Upper lobe of left lung (tissue), 4 donors: Measurements from ENCODE around the gene APBB2.

ENCODE experiments used
- EP300 ChIP-seq, 4 donors: sonication (generic); formaldehyde crosslinking; IDR thresholded peaks; one replicate each; pipeline ENCODE4 v1.5.1; 2017; ENCODE audit warnings: antibody characterized with exemption in 4 of 4, control low read depth in 2 of 4
- POLR2A ChIP-seq, 4 donors: fragments of 450-650 bp; IDR thresholded peaks; one replicate each; pipeline ENCODE4 v1.5.1; 2016 to 2017; ENCODE audit warnings: antibody characterized with exemption in 4 of 4, mild to moderate bottlenecking in 2 of 4
- TF ChIP-seq, protein P1 (sequence below), 6 experiments: fragments of 450-650 bp in 4 of 6; fragments of 200-600 bp in 2 of 6; sonication (generic) in 2 of 6; IDR thresholded peaks; one replicate each; pipeline ENCODE4 v1.5.1; 2016 to 2019; ENCODE audit warnings: antibody characterized with exemption in 6 of 6

DNA sequence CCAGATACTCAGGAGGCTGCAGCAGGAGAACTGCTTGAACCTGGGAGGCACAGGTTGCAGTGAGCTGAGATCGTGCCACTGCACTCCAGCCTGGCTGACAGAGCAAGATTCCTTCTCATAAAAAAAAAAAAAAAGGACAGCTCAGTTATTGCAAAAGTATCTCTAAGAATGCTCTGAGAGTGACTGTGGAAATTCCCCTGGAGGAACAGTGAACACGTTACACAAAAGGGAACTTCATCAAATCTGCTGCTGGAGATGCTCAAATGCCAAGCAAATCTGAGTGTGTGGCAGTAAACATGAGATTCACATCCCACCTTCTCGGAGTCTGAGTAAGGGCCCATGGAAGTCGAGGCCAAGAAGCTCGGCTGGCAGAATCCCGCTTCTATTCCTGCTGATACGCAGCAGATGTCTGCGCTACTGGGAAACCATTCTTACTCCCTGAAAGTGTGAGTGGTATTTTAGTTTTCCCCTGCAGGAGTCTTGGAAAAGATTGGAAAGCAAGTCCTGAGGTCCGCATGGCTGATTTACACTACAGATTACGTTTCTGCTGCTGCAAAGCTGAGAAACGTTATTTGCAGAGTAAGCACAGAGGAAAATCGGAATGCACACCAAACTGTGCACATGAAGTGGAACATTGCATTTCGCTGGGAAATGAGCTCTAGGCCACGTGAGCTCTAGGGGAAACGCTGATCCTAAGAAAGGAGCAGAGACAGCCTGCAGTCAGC is 301.7 kb downstream of the APBB2 start:
- TF ChIP-seq, protein P1, sequence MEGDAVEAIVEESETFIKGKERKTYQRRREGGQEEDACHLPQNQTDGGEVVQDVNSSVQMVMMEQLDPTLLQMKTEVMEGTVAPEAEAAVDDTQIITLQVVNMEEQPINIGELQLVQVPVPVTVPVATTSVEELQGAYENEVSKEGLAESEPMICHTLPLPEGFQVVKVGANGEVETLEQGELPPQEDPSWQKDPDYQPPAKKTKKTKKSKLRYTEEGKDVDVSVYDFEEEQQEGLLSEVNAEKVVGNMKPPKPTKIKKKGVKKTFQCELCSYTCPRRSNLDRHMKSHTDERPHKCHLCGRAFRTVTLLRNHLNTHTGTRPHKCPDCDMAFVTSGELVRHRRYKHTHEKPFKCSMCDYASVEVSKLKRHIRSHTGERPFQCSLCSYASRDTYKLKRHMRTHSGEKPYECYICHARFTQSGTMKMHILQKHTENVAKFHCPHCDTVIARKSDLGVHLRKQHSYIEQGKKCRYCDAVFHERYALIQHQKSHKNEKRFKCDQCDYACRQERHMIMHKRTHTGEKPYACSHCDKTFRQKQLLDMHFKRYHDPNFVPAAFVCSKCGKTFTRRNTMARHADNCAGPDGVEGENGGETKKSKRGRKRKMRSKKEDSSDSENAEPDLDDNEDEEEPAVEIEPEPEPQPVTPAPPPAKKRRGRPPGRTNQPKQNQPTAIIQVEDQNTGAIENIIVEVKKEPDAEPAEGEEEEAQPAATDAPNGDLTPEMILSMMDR (IDR thresholded peaks at IDR 0.05), result no peak
- TF ChIP-seq EP300 (IDR thresholded peaks at IDR 0.05), result no peak
- TF ChIP-seq POLR2A (IDR thresholded peaks at IDR 0.05), result no peak
